HG02763 (cell line): ENCODE measurements around the gene DEPP1.
"Not testable (repeated sequence)": the region's sequence is repeated elsewhere in the genome, so short reads cannot be mapped to it uniquely, and the experiment has no call there.

Experiments used
- ATAC-seq: cut with Tn5 transposase; IDR thresholded peaks from one replicate; pipeline ENCODE4 v1.9.1; 2021; ENCODE audit warnings: mild to moderate bottlenecking, moderate library complexity; ENCODE audit not compliant: unreplicated experiment

DEPP1 gene

GRCh38 chr10:44978570-44979280, at the start of gene DEPP1:
Gene DEPP1 (minus strand): TSS chr10:44978809. CDS start chr10:44978030, 779 bp downstream.
- no peak for ATAC-seq

DNA sequence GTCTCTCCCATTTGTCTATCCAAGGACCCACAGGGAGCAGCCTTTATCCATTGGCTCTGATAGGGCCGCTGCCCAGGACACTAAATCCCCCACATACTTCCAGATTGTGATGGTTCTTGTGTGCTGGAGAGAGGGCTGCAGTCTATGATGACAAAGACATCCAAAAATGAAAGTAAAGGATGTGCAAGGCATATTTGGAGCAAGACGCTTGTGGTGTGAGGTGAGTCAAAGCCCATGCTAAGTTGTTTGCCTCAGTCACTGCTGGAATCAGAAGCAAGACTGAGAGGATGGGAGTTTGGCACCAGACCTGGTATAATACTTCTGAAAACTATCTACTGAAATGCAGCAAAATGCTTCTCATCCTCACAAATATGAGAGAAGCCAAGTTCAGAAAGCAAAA, 44.8 kb upstream of the DEPP1 start:
- ATAC-seq = no peak

- ATAC-seq = no peak
These were observed 37.0 kb upstream of the DEPP1 start for GRCh38 chr10:45015590-45015989.

DNA sequence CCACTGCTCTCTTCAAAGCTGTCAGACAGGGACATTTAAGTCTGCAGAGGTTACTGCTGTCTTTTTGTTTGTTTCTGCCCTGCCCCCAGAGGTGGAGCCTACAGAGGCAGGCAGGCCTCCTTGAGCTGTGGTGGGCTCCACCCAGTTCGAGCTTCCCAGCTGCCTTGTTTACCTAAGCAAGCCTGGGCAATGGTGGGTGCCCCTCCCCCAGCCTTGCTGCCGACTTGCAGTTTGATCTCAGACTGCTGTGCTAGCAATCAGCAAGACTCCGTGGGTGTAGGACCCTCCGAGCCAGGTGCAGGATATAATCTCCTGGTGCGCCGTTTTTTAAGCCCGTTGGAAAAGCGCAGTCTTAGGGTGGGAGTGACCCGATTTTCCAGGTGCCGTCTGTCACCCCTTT, 35.9 kb upstream of the DEPP1 start:
- ATAC-seq = not testable (repeated sequence)

- ATAC-seq = peak; percentile 66
These were observed 30.0 kb upstream of the DEPP1 start for GRCh38 chr10:45008524-45009161.

DNA sequence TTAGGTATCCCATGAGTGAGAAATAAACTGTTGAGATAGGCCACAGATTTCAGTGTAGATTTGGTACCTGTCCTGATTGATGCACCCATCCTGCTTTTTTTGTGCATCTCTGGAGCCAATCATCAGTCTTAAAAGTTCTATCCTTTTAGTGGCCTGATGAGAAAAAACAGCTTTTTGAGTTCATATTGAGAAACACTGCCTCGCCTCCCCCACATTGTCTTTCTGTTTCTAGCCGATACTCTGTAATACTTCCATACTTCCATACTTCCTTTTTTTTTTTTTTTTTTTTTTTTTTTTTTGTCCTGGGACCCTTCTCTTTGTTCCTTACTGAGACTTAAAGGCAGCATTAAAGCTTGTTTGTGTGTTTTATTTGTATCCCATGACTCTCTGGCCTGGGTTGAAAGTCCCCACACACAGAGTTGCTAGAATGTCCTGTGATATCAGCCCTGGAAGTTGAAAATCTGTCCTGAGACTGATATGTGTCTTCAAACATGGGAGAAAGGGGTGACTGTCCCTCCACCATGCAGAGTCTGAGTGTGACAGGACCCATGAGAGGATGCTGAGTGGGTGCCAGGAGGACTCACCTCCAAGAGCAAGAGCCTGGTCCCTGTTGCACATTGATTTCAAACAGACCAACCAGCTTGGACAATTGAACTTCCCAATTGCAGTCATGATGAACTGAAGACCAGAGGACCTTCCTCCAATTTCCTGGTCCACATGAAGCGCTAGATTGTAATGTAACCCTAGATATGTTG, 27.8 kb upstream of the DEPP1 start:
- ATAC-seq = no peak

GRCh38 chr10:45005284-45005683, 26.7 kb upstream of the DEPP1 start:
- ATAC-seq = no peak

- no peak for ATAC-seq
These were observed 26.1 kb upstream of the DEPP1 start for GRCh38 chr10:45004661-45005060.

- no peak for ATAC-seq
These were observed 24.9 kb upstream of the DEPP1 start for GRCh38 chr10:45003432-45004000.

GRCh38 chr10:45001381-45002148, 23.0 kb upstream of the DEPP1 start:
- ATAC-seq = peak; percentile 69

- peak; percentile 71 for ATAC-seq
These were observed 22.3 kb upstream of the DEPP1 start, which contains the start of gene ZNF22 for GRCh38 chr10:45000752-45001380. Gene ZNF22 (plus strand): TSS chr10:45000923. CDS start chr10:45003369, 2,446 bp downstream.

DNA sequence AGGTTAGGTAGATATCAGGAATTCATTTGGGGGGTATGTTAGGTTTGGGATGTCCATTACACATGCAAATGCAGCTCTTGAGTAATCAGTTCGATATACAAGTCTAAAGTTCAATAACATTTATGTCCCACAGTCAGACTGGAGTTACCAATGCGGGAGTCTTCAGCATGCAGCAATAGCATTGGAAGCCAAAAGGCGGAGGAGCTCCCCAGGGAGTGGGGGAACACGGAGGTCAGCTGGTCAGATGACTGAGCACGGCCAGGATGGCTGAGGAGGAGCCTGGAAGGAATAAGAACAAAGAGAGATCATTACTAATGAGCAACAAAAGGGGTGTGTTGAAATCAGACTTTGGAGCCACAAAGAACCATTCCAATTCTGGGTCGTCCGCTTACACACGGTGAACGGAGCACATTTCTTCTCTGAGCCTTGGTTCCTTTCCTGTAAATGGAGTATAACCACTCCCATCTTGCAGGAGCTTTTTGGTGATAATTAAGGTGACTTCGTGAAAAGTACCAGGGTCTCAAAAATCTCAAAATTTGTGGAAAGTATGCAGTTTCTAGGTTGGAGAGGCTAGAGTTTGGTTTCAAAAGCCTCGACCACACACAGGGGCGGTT, 21.6 kb upstream of the DEPP1 start:
- ATAC-seq = no peak

- no peak for ATAC-seq
These were observed 19.6 kb upstream of the DEPP1 start for GRCh38 chr10:44998146-44998631.

DNA sequence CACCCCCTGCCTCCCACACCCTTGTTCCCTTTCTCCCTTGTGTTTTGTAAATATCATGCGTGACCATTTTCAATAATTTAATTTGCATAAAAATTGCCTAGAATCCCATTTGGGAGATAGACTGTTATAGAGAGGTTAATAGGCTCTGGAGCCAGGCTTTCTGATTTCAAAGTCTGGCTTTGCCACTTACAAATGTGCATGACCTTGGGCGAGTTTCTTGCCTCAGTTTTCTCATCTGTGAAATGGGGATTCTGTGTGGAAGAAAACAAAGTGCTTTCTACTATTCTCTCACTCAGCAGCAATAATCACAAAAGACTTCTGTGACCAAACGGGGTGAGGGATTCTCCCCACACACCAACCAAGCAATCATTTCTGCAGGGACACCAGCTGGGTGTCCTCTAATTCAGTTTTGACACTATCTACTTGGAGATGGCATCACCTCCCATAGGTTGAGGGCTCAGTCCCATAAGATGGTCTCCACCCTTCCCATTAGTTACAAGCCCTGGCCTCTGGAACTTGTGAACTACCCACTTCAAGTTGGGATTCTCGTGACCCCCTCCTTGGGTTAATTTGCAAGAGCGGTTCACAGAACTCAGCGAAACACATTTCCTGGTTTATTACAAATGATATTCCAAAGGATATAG, 18.6 kb upstream of the DEPP1 start:
- ATAC-seq = no peak

DNA sequence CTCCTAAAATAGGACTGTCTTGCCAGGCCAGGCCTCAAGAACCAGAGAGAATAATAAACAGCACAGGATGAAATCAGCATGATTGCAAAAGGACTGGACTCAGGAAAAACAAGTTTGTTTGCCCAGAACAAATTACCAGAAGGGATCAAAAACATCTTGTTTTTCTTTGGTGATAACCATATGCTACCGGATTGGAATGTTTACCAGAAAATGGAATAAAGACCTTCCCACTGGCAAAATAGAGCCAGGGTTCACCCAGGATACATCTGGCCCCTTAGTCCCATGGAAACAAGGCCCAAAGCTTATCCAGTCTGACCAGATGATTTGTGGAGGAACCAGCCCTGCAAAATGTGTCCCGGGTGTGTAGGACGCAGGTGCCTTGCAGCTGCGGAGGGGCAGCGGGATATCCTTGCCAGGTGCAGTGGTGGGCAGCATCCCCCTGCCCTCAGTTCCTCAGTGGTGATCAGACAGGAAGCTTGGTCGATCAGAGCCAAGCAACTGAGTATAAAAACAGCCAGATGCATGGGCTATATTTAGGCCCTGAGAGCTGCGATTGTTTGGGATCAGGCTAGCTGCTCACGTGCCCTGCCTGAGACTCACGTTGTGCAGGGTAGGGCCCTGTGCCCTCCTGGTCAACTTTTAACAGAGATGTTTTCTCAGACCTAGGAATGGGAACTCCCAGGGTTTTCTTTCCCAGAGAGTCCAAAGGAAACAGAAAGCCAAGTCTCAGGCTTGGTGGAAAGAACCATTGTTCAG, 17.5 kb upstream of the DEPP1 start:
- no peak for ATAC-seq

- ATAC-seq = no peak
These were observed 16.9 kb upstream of the DEPP1 start for GRCh38 chr10:44995581-44995913.

- no peak for ATAC-seq
These were observed 16.3 kb upstream of the DEPP1 start for GRCh38 chr10:44994752-44995530.
